ENCODE measurements around the gene BARX1.

- TF ChIP-seq CTCF (IDR thresholded peaks at IDR 0.05; ENCODE audit: insufficient read depth, low read length, poor library complexity, severe bottlenecking) = no peak
- no peak for TF ChIP-seq EZH2phosphoT487 (conservative IDR thresholded peaks at IDR 0.05; ENCODE audit: low read length)
These were observed 8.8 kb upstream of the BARX1 start for GRCh38 chr9:93963969-93964368.
